GM12891 (cell line): ENCODE results near the gene LHX2.

Experiments used
- POLR2A ChIP-seq: IDR thresholded peaks from 2 replicates; pipeline ENCODE4 v1.6.1; 2011; ENCODE audit warnings: low read depth, low read length, control low read depth
- POLR2AphosphoS5 ChIP-seq: IDR thresholded peaks from 2 replicates; pipeline ENCODE4 v1.6.1; 2011; ENCODE audit warnings: low read depth, low read length, control low read depth
- SPI1 ChIP-seq: IDR thresholded peaks from 2 replicates; pipeline ENCODE4 v1.6.1; 2011; ENCODE audit warnings: low read depth, low read length, control low read depth

GRCh38 chr9:124001458-124001799 lies 10.1 kb upstream of the LHX2 start:
- TF ChIP-seq POLR2A (no peak), POLR2AphosphoS5 (no peak), SPI1 (no peak)
